ENCODE results near the gene SLPI. TPM values are rescaled to one million over a fixed set of nuclear protein-coding genes. Genes with fewer than 3 reads are reported as not detected.

The SLPI gene
- total and polyA plus RNA-seq, 10 of the 15 experiments (the other 5 are each of a cell fraction or from before 2014, with no cell fraction given) = 0.56 to 1.4 TPM; not detected in 8

GRCh38 chr20:45293041-45294002 lies 39.0 kb upstream of the SLPI start (continued):
- peak; percentile 83 to 96 (median 89) for TF ChIP-seq CTCF (IDR thresholded peaks at IDR 0.05 in 2 of 3, conservative IDR thresholded peaks at IDR 0.05 in 1 of 3; ENCODE audit: control insufficient read depth in 2 of 3, extremely low read depth in 1 of 3, insufficient read depth in 1 of 3, low read depth in 3 of 3, low read length in 3 of 3)
- TF ChIP-seq E4F1 (IDR thresholded peaks at IDR 0.05; ENCODE audit: borderline replicate concordance, partially characterized antibody) = no peak
- no peak for TF ChIP-seq TBL1XR1 (IDR thresholded peaks at IDR 0.05; ENCODE audit: low read depth, low read length)
- TF ChIP-seq NFXL1 (IDR thresholded peaks at IDR 0.05; ENCODE audit: borderline replicate concordance) = no peak
- TF ChIP-seq USF1 (IDR thresholded peaks at IDR 0.05; ENCODE audit: borderline replicate concordance, extremely low read length, insufficient read depth, low read depth, low read length) = no peak
- TF ChIP-seq BCL11A (IDR thresholded peaks at IDR 0.05; ENCODE audit: low read depth, low read length) = no peak
- no peak for TF ChIP-seq BCLAF1 (IDR thresholded peaks at IDR 0.05)
- no peak for TF ChIP-seq NR2C1 (IDR thresholded peaks at IDR 0.05)
- no peak for TF ChIP-seq CREM (IDR thresholded peaks at IDR 0.05; ENCODE audit: low read depth)
- no peak for TF ChIP-seq POLR2AphosphoS2 (IDR thresholded peaks at IDR 0.05; ENCODE audit: low read depth, low read length)
- TF ChIP-seq HCFC1 (IDR thresholded peaks at IDR 0.05; ENCODE audit: low read length) = no peak
- TF ChIP-seq NR2F1 (conservative IDR thresholded peaks at IDR 0.05) = no peak
- TF ChIP-seq YBX1 (IDR thresholded peaks at IDR 0.05) = no peak
- no peak for TF ChIP-seq BMI1 (IDR thresholded peaks at IDR 0.05; ENCODE audit: borderline replicate concordance)
- no peak for TF ChIP-seq RFX5 (IDR thresholded peaks at IDR 0.05; ENCODE audit: low read depth, low read length)
- TF ChIP-seq BRCA1 (IDR thresholded peaks at IDR 0.05; ENCODE audit: low read depth, low read length) = no peak
- no peak for TF ChIP-seq RAD51 (IDR thresholded peaks at IDR 0.05)
- no peak for TF ChIP-seq MLLT1 (IDR thresholded peaks at IDR 0.05)
- no peak for TF ChIP-seq POLR2AphosphoS5 (IDR thresholded peaks at IDR 0.05; ENCODE audit: low read length)
- TF ChIP-seq MAX (IDR thresholded peaks at IDR 0.05; ENCODE audit: low read depth, low read length) = no peak
